ENCODE data around the gene HMGCS2. TPM values are rescaled to one million over a fixed set of nuclear protein-coding genes. Genes with fewer than 3 reads are reported as not detected.

Gene HMGCS2
- total and polyA plus RNA-seq, 2 donors from 2014 or later = 3.9 to 163 TPM

DNA sequence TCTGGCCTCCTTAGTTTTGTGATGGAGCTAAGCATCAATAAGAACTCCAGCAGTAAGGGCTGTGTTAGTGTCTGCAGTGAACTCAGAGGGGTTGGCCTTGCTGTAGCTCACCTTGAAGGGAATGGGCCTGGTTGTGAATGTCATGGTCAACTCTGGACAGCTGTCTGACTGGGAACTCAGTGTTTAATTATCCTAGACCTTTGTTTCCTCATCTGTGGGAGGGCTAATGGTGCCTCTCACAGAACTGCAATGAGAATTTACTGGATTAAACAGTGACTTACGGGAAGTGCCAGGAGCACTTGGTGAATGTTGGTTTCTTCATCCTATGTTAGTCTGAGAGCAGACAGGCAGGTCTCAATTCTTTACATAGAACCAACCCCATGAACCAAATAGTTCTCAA lies 23.7 kb downstream of the HMGCS2 start:
- H3K27me3 ChIP-seq (ENCODE audit: control insufficient read depth, insufficient read depth, low read length) = no peaks in the 10 kb centered on the region
- H3K9me3 ChIP-seq (ENCODE audit: control insufficient read depth in 2 of 3, insufficient read depth in 1 of 3, low read length in 3 of 3) = no peaks in the 10 kb centered on the region
- TF ChIP-seq, protein P1, sequence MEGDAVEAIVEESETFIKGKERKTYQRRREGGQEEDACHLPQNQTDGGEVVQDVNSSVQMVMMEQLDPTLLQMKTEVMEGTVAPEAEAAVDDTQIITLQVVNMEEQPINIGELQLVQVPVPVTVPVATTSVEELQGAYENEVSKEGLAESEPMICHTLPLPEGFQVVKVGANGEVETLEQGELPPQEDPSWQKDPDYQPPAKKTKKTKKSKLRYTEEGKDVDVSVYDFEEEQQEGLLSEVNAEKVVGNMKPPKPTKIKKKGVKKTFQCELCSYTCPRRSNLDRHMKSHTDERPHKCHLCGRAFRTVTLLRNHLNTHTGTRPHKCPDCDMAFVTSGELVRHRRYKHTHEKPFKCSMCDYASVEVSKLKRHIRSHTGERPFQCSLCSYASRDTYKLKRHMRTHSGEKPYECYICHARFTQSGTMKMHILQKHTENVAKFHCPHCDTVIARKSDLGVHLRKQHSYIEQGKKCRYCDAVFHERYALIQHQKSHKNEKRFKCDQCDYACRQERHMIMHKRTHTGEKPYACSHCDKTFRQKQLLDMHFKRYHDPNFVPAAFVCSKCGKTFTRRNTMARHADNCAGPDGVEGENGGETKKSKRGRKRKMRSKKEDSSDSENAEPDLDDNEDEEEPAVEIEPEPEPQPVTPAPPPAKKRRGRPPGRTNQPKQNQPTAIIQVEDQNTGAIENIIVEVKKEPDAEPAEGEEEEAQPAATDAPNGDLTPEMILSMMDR (IDR thresholded peaks at IDR 0.05; ENCODE audit: borderline replicate concordance, extremely low read depth, insufficient read depth) = no peak
- no peak overlapping the region for H3K4me3 ChIP-seq (ENCODE audit: low read length in 3 of 3)
- DNase-seq (no peak), FAIRE-seq (no peak)
- H3K4me1 ChIP-seq (ENCODE audit: control insufficient read depth in 2 of 3, insufficient read depth in 2 of 3, low read depth in 1 of 3, low read length in 3 of 3) = peaks cover 0 to 34% (median 34%) of the 10 kb centered on the region in 3 donors
- intact Hi-C loops (cut with DNase I) = no loop called here
- H3K36me3 ChIP-seq (ENCODE audit: control insufficient read depth in 2 of 3, insufficient read depth in 3 of 3, low read length in 3 of 3) = no peaks in the 10 kb centered on the region
- no peak overlapping the region for H3K9ac ChIP-seq (ENCODE audit: low read length in 3 of 3)
- H3K27ac ChIP-seq (ENCODE audit: low read depth in 2 of 2, low read length in 2 of 2) = no peak overlapping the region

DNA sequence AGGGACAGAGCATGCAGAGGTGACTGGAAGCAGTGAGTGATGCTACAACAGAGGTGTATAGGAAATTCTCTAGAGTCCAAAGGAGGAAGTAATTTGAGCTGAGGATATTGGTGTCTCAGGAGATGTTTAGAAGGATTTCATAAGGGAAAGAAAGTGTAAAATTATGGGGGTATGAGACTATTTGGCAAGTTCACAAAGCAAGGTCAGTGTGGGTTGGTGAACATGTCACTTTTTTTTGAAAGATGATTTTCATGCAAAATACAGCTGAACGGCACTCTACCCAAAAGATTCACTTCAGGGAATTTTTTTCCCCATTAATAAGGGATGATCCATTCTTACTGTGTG lies 24.1 kb downstream of the HMGCS2 start:
- TF ChIP-seq, protein P1 (IDR thresholded peaks at IDR 0.05; ENCODE audit: borderline replicate concordance, extremely low read depth, insufficient read depth) = no peak
- DNase-seq (no peak), FAIRE-seq (no peak)
- Histone ChIP-seq H3K36me3 (ENCODE audit: control insufficient read depth in 2 of 3, insufficient read depth in 3 of 3, low read length in 3 of 3) (no peaks in the 10 kb centered on the region), H3K27ac (ENCODE audit: low read depth in 2 of 2, low read length in 2 of 2) (no peak overlapping the region), H3K4me1 (ENCODE audit: control insufficient read depth in 2 of 3, insufficient read depth in 2 of 3, low read depth in 1 of 3, low read length in 3 of 3) (peaks cover 0 to 35% (median 34%) of the 10 kb centered on the region in 3 donors), H3K9me3 (ENCODE audit: control insufficient read depth in 2 of 3, insufficient read depth in 1 of 3, low read length in 3 of 3) (no peaks in the 10 kb centered on the region), H3K4me3 (ENCODE audit: low read length in 3 of 3) (no peak overlapping the region), H3K27me3 (ENCODE audit: control insufficient read depth, insufficient read depth, low read length) (no peaks in the 10 kb centered on the region), H3K9ac (ENCODE audit: low read length in 3 of 3) (no peak overlapping the region)
- intact Hi-C loops (cut with DNase I) = no loop called here

DNA sequence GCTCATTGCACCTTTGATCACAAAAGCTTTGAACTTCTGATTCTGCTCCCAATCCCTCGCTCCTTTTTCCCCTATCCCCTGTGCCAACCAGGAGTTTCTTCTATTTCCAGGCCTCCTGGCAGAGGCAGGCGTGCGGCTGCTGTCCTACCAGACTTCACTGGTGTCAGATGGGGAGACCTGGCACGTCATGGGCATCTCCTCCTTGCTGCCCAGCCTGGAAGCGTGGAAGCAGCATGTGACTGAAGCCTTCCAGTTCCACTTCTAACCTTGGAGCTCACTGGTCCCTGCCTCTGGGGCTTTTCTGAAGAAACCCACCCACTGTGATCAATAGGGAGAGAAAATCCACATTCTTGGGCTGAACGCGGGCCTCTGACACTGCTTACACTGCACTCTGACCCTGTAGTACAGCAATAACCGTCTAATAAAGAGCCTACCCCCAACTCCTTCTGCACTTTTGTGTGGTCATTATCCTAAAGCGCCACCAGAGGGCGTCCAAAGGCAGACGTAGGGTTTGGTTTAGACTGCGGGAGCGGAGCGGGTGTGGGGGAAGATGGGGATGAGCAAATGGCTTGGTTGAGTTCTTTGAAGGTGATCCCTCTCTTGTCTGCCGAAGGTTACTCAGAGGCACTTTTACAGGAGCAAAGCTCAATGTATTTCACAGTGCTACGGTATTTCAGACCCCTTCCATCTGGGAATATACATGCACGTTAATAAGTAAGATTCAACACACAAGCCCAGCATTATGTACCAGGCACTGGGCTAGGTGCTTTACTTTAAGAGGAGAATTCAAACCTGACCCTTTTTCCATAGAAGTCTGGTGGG lies 24.7 kb downstream of the HMGCS2 start:
- Histone ChIP-seq H3K27me3 (ENCODE audit: control insufficient read depth, insufficient read depth, low read length) (no peaks in the 10 kb centered on the region), H3K36me3 (ENCODE audit: control insufficient read depth in 2 of 3, insufficient read depth in 3 of 3, low read length in 3 of 3) (no peaks in the 10 kb centered on the region), H3K4me1 (ENCODE audit: control insufficient read depth in 2 of 3, insufficient read depth in 2 of 3, low read depth in 1 of 3, low read length in 3 of 3) (peaks cover 0 to 35% (median 34%) of the 10 kb centered on the region in 3 donors), H3K4me3 (ENCODE audit: low read length in 3 of 3) (no peak overlapping the region), H3K9ac (ENCODE audit: low read length in 3 of 3) (no peak overlapping the region), H3K9me3 (ENCODE audit: control insufficient read depth in 2 of 3, insufficient read depth in 1 of 3, low read length in 3 of 3) (no peaks in the 10 kb centered on the region), H3K27ac (ENCODE audit: low read depth in 2 of 2, low read length in 2 of 2) (no peak overlapping the region)
- intact Hi-C loops (cut with DNase I) = no loop called here
- DNase-seq = peak; percentile 72 to 94 (median 81)
- TF ChIP-seq, protein P1 (IDR thresholded peaks at IDR 0.05; ENCODE audit: borderline replicate concordance, extremely low read depth, insufficient read depth) = peak; percentile 70
- no peak for FAIRE-seq
